ENCODE results near the gene AMHR2.
"Not testable (repeated sequence)": the region's sequence is repeated elsewhere in the genome, so short reads cannot be mapped to it uniquely, and the experiment has no call there.

DNA sequence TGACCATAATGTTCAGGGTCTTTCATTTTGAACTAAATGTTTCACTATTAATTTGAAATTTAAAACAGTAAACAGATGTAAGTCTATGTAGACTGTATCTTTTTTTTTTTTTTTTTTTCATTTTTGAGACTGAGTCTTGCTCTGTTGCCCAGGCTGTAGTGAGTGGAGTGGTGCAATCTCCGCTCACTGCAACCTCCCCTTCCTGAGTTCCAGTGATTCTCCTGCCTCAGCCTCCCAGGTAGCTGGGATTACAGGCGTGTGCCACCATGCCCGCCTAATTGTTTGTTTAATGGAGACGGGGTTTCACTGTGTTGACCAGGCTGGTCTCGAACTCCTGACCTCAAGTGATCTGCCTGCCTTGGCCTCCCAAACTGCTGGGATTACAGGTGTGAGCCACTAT lies 37.3 kb upstream of the AMHR2 start:
- TF ChIP-seq, protein P1, sequence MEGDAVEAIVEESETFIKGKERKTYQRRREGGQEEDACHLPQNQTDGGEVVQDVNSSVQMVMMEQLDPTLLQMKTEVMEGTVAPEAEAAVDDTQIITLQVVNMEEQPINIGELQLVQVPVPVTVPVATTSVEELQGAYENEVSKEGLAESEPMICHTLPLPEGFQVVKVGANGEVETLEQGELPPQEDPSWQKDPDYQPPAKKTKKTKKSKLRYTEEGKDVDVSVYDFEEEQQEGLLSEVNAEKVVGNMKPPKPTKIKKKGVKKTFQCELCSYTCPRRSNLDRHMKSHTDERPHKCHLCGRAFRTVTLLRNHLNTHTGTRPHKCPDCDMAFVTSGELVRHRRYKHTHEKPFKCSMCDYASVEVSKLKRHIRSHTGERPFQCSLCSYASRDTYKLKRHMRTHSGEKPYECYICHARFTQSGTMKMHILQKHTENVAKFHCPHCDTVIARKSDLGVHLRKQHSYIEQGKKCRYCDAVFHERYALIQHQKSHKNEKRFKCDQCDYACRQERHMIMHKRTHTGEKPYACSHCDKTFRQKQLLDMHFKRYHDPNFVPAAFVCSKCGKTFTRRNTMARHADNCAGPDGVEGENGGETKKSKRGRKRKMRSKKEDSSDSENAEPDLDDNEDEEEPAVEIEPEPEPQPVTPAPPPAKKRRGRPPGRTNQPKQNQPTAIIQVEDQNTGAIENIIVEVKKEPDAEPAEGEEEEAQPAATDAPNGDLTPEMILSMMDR (optimal IDR thresholded peaks at IDR 0.05 in 1 of 3, IDR thresholded peaks at IDR 0.05 in 1 of 3, conservative IDR thresholded peaks at IDR 0.05 in 1 of 3; ENCODE audit: extremely low read depth in 1 of 3, insufficient read depth in 2 of 3, low read length in 3 of 3), result not testable (repeated sequence)
- TF ChIP-seq EZH2 (IDR thresholded peaks at IDR 0.05; ENCODE audit: low read length), result not testable (repeated sequence)

All from keratinocyte (primary cell).